MCF 10A (cell line): ENCODE measurements around the gene MRPL33. TPM values are rescaled to one million over a fixed set of nuclear protein-coding genes. Genes with fewer than 3 reads are reported as not detected.

ENCODE experiments used
- BruUV-seq: library from RNA; stranded (reverse); fragments of 400-500 nt; replicated peaks from 2 replicates; lab custom pipeline; 2021; lab: Mats Ljungman, UMichigan
- CTCF ChIA-PET: fragments of 300-600 bp; sonication (Branson Sonifier 250); formaldehyde crosslinking; extraction: SDS; loops from one replicate; lab custom pipeline; 2021; ENCODE audit warnings: antibody characterized with exemption, inconsistent platforms; lab: Yijun Ruan, JAX
- POLR2A ChIA-PET: fragments of 300-600, 350-650 bp; sonication (Branson Sonifier 250); formaldehyde crosslinking; extraction: SDS; loops from one replicate; lab custom pipeline; 2020; ENCODE audit warnings: antibody characterized with exemption, inconsistent platforms; lab: Yijun Ruan, JAX
- DNase-seq: peaks from one replicate; pipeline ENCODE4 v3.0.0-alpha.2; 2018; ENCODE audit not compliant: unreplicated experiment
- H3K27ac Mint-ChIP-seq: one replicate; pipeline ENCODE4 v1.8.0; 2022; ENCODE audit warnings: mild to moderate bottlenecking, low read depth, mixed read lengths; ENCODE audit not compliant: unreplicated experiment
- H3K27me3 Mint-ChIP-seq: one replicate; pipeline ENCODE4 v1.8.0; 2022; ENCODE audit warnings: mixed read lengths; ENCODE audit not compliant: insufficient read depth, unreplicated experiment
- H3K36me3 Mint-ChIP-seq: one replicate; pipeline ENCODE4 v1.8.0; 2022; ENCODE audit warnings: mild to moderate bottlenecking, moderate library complexity, mixed read lengths; ENCODE audit not compliant: insufficient read depth, unreplicated experiment
- H3K4me1 Mint-ChIP-seq: one replicate; pipeline ENCODE4 v1.8.0; 2022; ENCODE audit warnings: mixed read lengths; ENCODE audit not compliant: insufficient read depth, unreplicated experiment
- H3K4me3 Mint-ChIP-seq: one replicate; pipeline ENCODE4 v1.8.0; 2022; ENCODE audit warnings: mild to moderate bottlenecking, moderate library complexity, mixed read lengths; ENCODE audit not compliant: unreplicated experiment
- H3K9me3 Mint-ChIP-seq: one replicate; pipeline ENCODE4 v1.8.0; 2022; ENCODE audit warnings: mixed read lengths; ENCODE audit not compliant: unreplicated experiment
- intact Hi-C: fragments of 100-400 bp; cut with micrococcal nuclease; formaldehyde crosslinking; loops from 2 replicates; pipeline ENCODE4 v1.14.1; 2022
- total RNA-seq: library from RNA; stranded (reverse); gene quantifications from 2 replicates; pipeline ENCODE4 v1.2.3, GENCODE V29; 2022
- TF ChIP-seq, protein P1 (sequence below): fragments of 200-600 bp; IDR thresholded peaks from one replicate; pipeline ENCODE4 v1.8.0; 2022; ENCODE audit warnings: antibody characterized with exemption, mild to moderate bottlenecking; ENCODE audit not compliant: unreplicated experiment

MRPL33 gene
- total RNA-seq, 1 experiment from 2014 or later = 233 TPM

GRCh38 chr2:27752551-27753237 is 18.8 kb upstream of the MRPL33 start:
- ChIA-PET CTCF (interaction anchor here (0.6 to 3.6 kb wide), 10 partner anchors 9 to 814 kb away, joined by 3 to 32 read pairs (median 6); no protein-coding TSS in a partner anchor), POLR2A (interaction anchor here (0.6 to 2.0 kb wide), 11 partner anchors 19 to 694 kb away, joined by 3 to 7 read pairs (median 4); partner anchors contain the start of gene FOSL2)
- Mint-ChIP-seq H3K4me1 (peaks cover 42% of the 10 kb centered on the region), H3K27ac (peak overlapping the region; percentile 17), H3K9me3 (peaks cover 10% of the 10 kb centered on the region), H3K27me3 (no peaks in the 10 kb centered on the region), H3K36me3 (peaks cover 5% of the 10 kb centered on the region), H3K4me3 (peak overlapping the region; percentile 41)
- intact Hi-C loops = loop anchor here (1.0 to 10.0 kb wide), 2 partner anchors 49 to 522 kb away; no protein-coding TSS in a partner anchor
- TSS peak; percentile 54 for BruUV-seq
- TF ChIP-seq, protein P1, sequence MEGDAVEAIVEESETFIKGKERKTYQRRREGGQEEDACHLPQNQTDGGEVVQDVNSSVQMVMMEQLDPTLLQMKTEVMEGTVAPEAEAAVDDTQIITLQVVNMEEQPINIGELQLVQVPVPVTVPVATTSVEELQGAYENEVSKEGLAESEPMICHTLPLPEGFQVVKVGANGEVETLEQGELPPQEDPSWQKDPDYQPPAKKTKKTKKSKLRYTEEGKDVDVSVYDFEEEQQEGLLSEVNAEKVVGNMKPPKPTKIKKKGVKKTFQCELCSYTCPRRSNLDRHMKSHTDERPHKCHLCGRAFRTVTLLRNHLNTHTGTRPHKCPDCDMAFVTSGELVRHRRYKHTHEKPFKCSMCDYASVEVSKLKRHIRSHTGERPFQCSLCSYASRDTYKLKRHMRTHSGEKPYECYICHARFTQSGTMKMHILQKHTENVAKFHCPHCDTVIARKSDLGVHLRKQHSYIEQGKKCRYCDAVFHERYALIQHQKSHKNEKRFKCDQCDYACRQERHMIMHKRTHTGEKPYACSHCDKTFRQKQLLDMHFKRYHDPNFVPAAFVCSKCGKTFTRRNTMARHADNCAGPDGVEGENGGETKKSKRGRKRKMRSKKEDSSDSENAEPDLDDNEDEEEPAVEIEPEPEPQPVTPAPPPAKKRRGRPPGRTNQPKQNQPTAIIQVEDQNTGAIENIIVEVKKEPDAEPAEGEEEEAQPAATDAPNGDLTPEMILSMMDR = no peak
- peak; percentile 66 for DNase-seq

DNA sequence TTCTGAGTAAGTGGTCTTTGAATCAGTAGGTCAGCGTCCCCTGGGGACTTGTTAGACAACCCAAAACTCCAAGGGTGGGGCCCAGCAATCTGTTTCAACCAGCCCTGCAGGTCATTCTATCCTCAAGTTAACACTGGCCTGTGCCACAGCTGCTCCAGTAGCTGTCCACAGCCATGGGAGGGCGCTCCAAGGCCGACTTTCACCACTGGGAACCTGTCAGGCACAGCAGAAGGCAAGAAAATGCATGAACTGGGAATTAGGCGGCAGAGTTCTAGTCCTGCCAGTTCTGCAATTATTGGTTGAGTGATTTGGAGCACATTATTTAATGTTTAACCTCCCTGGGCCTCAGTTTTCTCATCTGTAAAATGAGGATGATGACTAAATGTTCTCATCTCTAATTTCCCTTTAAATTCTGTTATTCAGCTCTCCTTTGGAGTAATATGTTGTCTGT is 17.4 kb upstream of the MRPL33 start:
- intact Hi-C loops = loop anchor here (1.0 to 10.0 kb wide), 4 partner anchors 200 to 698 kb away; no protein-coding TSS in a partner anchor
- Mint-ChIP-seq H3K36me3 (peaks cover 5% of the 10 kb centered on the region), H3K4me3 (peak overlapping the region; percentile 31), H3K27me3 (no peaks in the 10 kb centered on the region), H3K4me1 (peaks cover 42% of the 10 kb centered on the region), H3K27ac (no peak overlapping the region), H3K9me3 (peaks cover 1% of the 10 kb centered on the region)
- CTCF ChIA-PET = interaction anchor here (0.6 to 3.6 kb wide), 22 partner anchors 10 to 661 kb away, joined by 3 to 32 read pairs (median 4); no protein-coding TSS in a partner anchor
- DNase-seq = peak; percentile 82
- POLR2A ChIA-PET = interaction anchor here (0.6 to 2.0 kb wide), 14 partner anchors 19 to 812 kb away, joined by 3 to 12 read pairs (median 4); partner anchors contain the start of genes FOSL2 and MRPL33
- TF ChIP-seq, protein P1 = peak; percentile 95
- no TSS peak for BruUV-seq

DNA sequence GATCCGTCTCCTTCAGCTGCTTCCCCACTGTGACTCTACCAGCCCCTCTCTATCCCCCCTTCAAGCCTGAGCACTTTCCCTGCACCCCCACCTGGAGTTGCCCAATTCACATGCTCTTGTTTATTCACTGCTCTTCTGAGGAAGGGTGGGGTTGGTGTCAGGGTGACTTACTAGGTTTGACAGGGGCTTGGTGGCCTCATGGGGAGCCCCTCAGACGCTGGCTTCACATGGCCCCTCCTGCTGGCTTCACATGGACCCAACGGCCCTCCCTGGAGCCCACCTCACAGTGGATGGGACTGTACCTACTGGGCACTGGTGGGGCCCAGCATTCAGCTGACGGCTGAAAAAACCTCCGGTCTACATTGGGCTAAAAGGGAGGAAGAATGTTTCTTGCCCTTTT is 16.7 kb upstream of the MRPL33 start:
- no peak for DNase-seq
- BruUV-seq = no TSS peak
- ChIA-PET CTCF (interaction anchor here (0.6 to 3.6 kb wide), 16 partner anchors 15 to 698 kb away, joined by 3 to 32 read pairs (median 3); no protein-coding TSS in a partner anchor), POLR2A (interaction anchor here (0.6 to 2.0 kb wide), 10 partner anchors 18 to 642 kb away, joined by 3 to 12 read pairs (median 4); partner anchors contain the start of genes FOSL2 and MRPL33)
- Mint-ChIP-seq H3K9me3 (no peaks in the 10 kb centered on the region), H3K27me3 (no peaks in the 10 kb centered on the region), H3K36me3 (peaks cover 5% of the 10 kb centered on the region), H3K4me3 (no peak overlapping the region), H3K4me1 (peaks cover 42% of the 10 kb centered on the region), H3K27ac (no peak overlapping the region)
- TF ChIP-seq, protein P1 = no peak
- intact Hi-C loops = loop anchor here (1.0 to 10.0 kb wide), 4 partner anchors 199 to 697 kb away; no protein-coding TSS in a partner anchor

DNA sequence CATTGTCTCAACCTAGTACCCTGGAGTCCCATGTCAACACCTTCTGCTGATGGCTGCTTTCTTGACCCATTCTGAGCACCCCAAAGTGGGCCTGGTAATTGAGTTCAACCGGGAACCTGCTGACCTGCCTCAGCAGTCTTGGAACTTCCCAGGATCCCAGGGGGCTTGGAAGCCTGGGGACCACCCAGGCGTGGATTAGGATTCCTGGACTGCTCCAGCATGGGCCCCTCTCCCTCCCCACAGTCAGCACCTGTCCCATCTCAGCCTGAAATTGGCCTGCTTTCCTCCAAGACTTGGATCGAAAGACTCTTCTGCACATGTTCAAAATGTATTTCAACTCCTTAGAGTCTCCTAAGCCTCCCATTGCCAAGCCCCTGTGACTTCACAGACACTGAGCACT is 15.4 kb upstream of the MRPL33 start:
- peaks cover 5% of the 10 kb centered on the region for H3K36me3 Mint-ChIP-seq
- peaks cover 51% of the 10 kb centered on the region for H3K4me1 Mint-ChIP-seq
- TF ChIP-seq, protein P1 = no peak
- no peaks in the 10 kb centered on the region for H3K9me3 Mint-ChIP-seq
- intact Hi-C loops = loop anchor here (10.0 kb wide), 1 partner anchor 519 kb away; no protein-coding TSS in a partner anchor
- no peaks in the 10 kb centered on the region for H3K27me3 Mint-ChIP-seq
- BruUV-seq = no TSS peak
- DNase-seq = no peak
- H3K27ac Mint-ChIP-seq = no peak overlapping the region
- ChIA-PET POLR2A (no interaction called here), CTCF (interaction anchor here (0.6 kb wide), 1 partner anchor 672 kb away, joined by 3 read pairs; no protein-coding TSS in a partner anchor)
- no peak overlapping the region for H3K4me3 Mint-ChIP-seq
